ENCODE data around the gene ST6GALNAC3.

ST6GALNAC3 gene

DNA sequence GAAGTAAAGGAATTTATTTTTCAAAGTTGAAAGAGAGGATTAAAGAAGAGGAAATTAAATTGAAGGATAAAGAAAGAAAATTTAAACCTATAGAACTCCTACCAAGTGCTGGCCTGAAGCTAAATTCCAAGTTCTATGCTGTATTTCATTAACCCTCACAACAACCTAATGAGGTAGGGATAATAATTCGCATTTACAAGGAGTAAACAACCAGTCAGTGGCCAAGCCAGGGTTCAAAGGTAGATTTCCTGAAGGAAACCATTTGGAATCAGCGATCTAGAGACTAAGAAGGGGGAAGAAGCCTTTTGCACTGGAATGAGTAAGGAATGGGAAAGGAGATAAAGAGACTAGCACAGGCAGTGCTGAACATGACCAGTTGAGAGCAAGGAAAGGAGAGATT is 526.9 kb downstream of the ST6GALNAC3 start:
- Histone ChIP-seq H3K27ac (no peak overlapping the region), H3K79me2 (ENCODE audit: insufficient read depth, low read depth) (no peaks in the 10 kb centered on the region), H3K9ac (no peak overlapping the region), H3K27me3 (ENCODE audit: insufficient read depth, low read depth) (no peaks in the 10 kb centered on the region), H3K4me2 (no peak overlapping the region), H3K4me1 (ENCODE audit: low read depth, poor library complexity, severe bottlenecking) (no peaks in the 10 kb centered on the region), H3K36me3 (ENCODE audit: insufficient read depth) (no peaks in the 10 kb centered on the region), H3K4me3 (IDR thresholded peaks at IDR 0.05; ENCODE audit: insufficient read depth, low read depth, low read length) (no peak overlapping the region), H4K20me1 (ENCODE audit: insufficient read depth) (no peaks in the 10 kb centered on the region), H2AFZ (ENCODE audit: low read depth) (no peak overlapping the region)
- TF ChIP-seq, protein P1, sequence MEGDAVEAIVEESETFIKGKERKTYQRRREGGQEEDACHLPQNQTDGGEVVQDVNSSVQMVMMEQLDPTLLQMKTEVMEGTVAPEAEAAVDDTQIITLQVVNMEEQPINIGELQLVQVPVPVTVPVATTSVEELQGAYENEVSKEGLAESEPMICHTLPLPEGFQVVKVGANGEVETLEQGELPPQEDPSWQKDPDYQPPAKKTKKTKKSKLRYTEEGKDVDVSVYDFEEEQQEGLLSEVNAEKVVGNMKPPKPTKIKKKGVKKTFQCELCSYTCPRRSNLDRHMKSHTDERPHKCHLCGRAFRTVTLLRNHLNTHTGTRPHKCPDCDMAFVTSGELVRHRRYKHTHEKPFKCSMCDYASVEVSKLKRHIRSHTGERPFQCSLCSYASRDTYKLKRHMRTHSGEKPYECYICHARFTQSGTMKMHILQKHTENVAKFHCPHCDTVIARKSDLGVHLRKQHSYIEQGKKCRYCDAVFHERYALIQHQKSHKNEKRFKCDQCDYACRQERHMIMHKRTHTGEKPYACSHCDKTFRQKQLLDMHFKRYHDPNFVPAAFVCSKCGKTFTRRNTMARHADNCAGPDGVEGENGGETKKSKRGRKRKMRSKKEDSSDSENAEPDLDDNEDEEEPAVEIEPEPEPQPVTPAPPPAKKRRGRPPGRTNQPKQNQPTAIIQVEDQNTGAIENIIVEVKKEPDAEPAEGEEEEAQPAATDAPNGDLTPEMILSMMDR (conservative IDR thresholded peaks at IDR 0.05; ENCODE audit: low read depth, low read length): no peak

DNA sequence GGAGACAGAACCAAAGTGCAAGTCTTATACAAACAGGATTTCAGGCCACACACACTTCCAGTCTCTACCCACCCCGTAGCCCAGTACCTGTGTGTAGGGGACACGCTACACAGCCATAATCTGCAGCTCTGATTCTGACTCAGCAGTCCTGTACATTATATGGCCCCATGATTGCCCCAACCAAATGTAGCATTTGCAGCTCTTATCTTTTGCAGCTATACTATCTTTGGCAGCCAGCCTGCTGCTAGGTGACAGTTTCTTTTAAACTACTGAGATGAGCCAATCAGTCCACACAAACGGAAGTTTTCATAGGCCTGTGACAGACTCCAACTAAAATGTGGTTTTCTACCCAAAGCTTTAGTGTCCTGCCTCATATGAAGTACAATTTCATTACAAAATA is 533.2 kb downstream of the ST6GALNAC3 start:
- TF ChIP-seq, protein P1 (conservative IDR thresholded peaks at IDR 0.05; ENCODE audit: low read depth, low read length): no peak
- no peak overlapping the region for H3K4me2 ChIP-seq
- no peak overlapping the region for H3K4me3 ChIP-seq (IDR thresholded peaks at IDR 0.05; ENCODE audit: insufficient read depth, low read depth, low read length)
- H3K4me1 ChIP-seq (ENCODE audit: low read depth, poor library complexity, severe bottlenecking): no peaks in the 10 kb centered on the region
- H3K36me3 ChIP-seq (ENCODE audit: insufficient read depth): no peaks in the 10 kb centered on the region
- no peaks in the 10 kb centered on the region for H4K20me1 ChIP-seq (ENCODE audit: insufficient read depth)
- no peak overlapping the region for H3K27ac ChIP-seq
- H2AFZ ChIP-seq (ENCODE audit: low read depth): no peak overlapping the region
- H3K9ac ChIP-seq: no peak overlapping the region
- no peaks in the 10 kb centered on the region for H3K79me2 ChIP-seq (ENCODE audit: insufficient read depth, low read depth)
- H3K27me3 ChIP-seq (ENCODE audit: insufficient read depth, low read depth): no peaks in the 10 kb centered on the region

DNA sequence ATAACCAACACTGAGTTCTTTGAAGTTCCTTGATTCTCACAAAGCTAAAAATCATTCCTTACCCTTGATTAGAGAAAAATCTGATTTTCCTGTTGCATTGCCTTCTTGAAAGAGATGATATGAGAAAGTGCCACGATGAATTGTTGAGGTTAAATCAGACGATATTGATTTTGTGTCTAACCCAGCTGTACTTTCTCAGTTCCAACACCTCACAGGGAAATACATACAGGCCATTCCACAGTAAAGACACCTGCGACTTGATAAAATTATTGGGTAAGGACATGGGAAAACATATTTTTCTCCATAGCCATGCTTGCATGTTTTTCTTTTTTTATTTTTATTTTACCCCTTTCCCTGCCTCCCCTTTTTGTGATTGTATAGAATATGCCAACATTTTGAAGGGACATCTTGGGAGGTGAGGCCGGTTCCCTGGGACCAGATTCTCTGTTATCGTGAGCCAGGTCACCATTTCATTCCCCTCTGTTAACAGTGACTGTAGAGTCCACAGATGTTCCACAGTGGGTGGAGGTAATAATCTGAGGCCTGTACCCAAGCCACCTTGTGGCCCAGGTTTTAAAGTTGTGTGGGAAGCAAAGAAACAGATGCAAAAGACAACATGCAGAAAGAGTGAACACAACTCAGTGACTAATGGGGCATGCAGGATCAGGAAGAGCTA is 537.4 kb downstream of the ST6GALNAC3 start:
- no peak overlapping the region for H3K4me3 ChIP-seq (IDR thresholded peaks at IDR 0.05; ENCODE audit: insufficient read depth, low read depth, low read length)
- H4K20me1 ChIP-seq (ENCODE audit: insufficient read depth): no peaks in the 10 kb centered on the region
- no peak overlapping the region for H3K27ac ChIP-seq
- H3K9ac ChIP-seq: no peak overlapping the region
- no peaks in the 10 kb centered on the region for H3K4me1 ChIP-seq (ENCODE audit: low read depth, poor library complexity, severe bottlenecking)
- no peaks in the 10 kb centered on the region for H3K36me3 ChIP-seq (ENCODE audit: insufficient read depth)
- H2AFZ ChIP-seq (ENCODE audit: low read depth): no peak overlapping the region
- no peak overlapping the region for H3K4me2 ChIP-seq
- TF ChIP-seq, protein P1 (conservative IDR thresholded peaks at IDR 0.05; ENCODE audit: low read depth, low read length): no peak
- no peaks in the 10 kb centered on the region for H3K27me3 ChIP-seq (ENCODE audit: insufficient read depth, low read depth)
- H3K79me2 ChIP-seq (ENCODE audit: insufficient read depth, low read depth): no peaks in the 10 kb centered on the region

DNA sequence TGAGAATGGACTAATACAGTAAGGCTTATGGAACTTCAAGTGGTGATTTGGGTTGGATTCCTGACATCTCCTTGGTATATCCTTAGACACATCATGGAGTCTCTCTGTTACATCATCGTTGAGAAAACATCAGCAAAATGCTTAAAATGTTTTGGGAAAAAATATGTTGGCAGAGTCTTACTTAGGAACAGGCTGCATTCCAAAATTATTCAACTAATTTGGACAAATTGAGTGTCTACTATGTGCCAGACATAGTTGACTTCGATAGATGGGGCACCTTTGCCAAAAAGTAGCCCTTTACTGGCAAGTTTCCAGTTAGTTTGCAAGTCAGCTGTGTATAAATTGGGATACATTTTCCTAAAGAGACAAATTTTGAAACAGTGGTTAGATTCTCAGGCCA is 539.3 kb downstream of the ST6GALNAC3 start:
- H3K9ac ChIP-seq: no peak overlapping the region
- no peaks in the 10 kb centered on the region for H3K36me3 ChIP-seq (ENCODE audit: insufficient read depth)
- H3K79me2 ChIP-seq (ENCODE audit: insufficient read depth, low read depth): no peaks in the 10 kb centered on the region
- H3K4me2 ChIP-seq: no peak overlapping the region
- no peak overlapping the region for H3K4me3 ChIP-seq (IDR thresholded peaks at IDR 0.05; ENCODE audit: insufficient read depth, low read depth, low read length)
- H4K20me1 ChIP-seq (ENCODE audit: insufficient read depth): no peaks in the 10 kb centered on the region
- TF ChIP-seq, protein P1 (conservative IDR thresholded peaks at IDR 0.05; ENCODE audit: low read depth, low read length): no peak
- H2AFZ ChIP-seq (ENCODE audit: low read depth): no peak overlapping the region
- H3K4me1 ChIP-seq (ENCODE audit: low read depth, poor library complexity, severe bottlenecking): no peaks in the 10 kb centered on the region
- H3K27me3 ChIP-seq (ENCODE audit: insufficient read depth, low read depth): no peaks in the 10 kb centered on the region
- H3K27ac ChIP-seq: no peak overlapping the region

Measured in KMS-11 (cell line).